Mesendoderm (in vitro differentiated cells): ENCODE measurements around the gene C16orf78.
"Not testable (repeated sequence)": the region's sequence is repeated elsewhere in the genome, so short reads cannot be mapped to it uniquely, and the experiment has no call there.

Experiments
- DNase-seq: peaks from one replicate; pipeline ENCODE4 v3.0.0; 2013
- H2AK5ac ChIP-seq: 2 replicates; pipeline ENCODE4 v1.6.1; 2013; ENCODE audit warnings: low read length, inconsistent platforms
- H2BK120ac ChIP-seq: 2 replicates; pipeline ENCODE4 v1.6.1; 2013; ENCODE audit warnings: low read depth, mild to moderate bottlenecking, low read length, moderate library complexity, mixed read lengths
- H2BK15ac ChIP-seq: replicated peaks from 2 replicates; pipeline ENCODE4 v1.6.1; 2013; ENCODE audit warnings: low read depth, mild to moderate bottlenecking, moderate library complexity
- H2BK5ac ChIP-seq: 2 replicates; pipeline ENCODE4 v1.6.1; 2013; ENCODE audit warnings: low read length, inconsistent platforms
- H3K18ac ChIP-seq: 2 replicates; pipeline ENCODE4 v1.6.1; 2013; ENCODE audit warnings: mild to moderate bottlenecking, low read length, mixed read lengths
- H3K23ac ChIP-seq: one replicate; pipeline ENCODE4 v1.6.1; 2013; ENCODE audit warnings: low read length
- H3K27ac ChIP-seq: 2 replicates; pipeline ENCODE4 v1.5.1; 2013; ENCODE audit warnings: low read depth, mild to moderate bottlenecking, inconsistent platforms, low read length, moderate library complexity
- H3K27me3 ChIP-seq: 2 replicates; pipeline ENCODE4 v1.6.1; 2013; ENCODE audit warnings: low read length, control low read depth, mild to moderate bottlenecking, inconsistent platforms; ENCODE audit not compliant: insufficient read depth, poor library complexity
- H3K36me3 ChIP-seq: 2 replicates; pipeline ENCODE4 v1.6.1; 2013; ENCODE audit warnings: low read length, inconsistent platforms; ENCODE audit not compliant: control insufficient read depth, insufficient read depth
- H3K4ac ChIP-seq: one replicate; pipeline ENCODE4 v1.6.1; 2013; ENCODE audit warnings: low read depth, mild to moderate bottlenecking, low read length, moderate library complexity
- H3K4me1 ChIP-seq: 2 replicates; pipeline ENCODE4 v1.6.1; 2013; ENCODE audit warnings: low read depth, low read length, inconsistent platforms; ENCODE audit not compliant: control insufficient read depth
- H3K4me2 ChIP-seq: 2 replicates; pipeline ENCODE4 v1.6.1; 2013; ENCODE audit warnings: low read length
- H3K4me3 ChIP-seq: 2 replicates; pipeline ENCODE4 v1.5.1; 2013; ENCODE audit warnings: mild to moderate bottlenecking, low read length
- H3K56ac ChIP-seq: one replicate; pipeline ENCODE4 v1.6.1; 2013; ENCODE audit warnings: low read length
- H3K79me1 ChIP-seq: 2 replicates; pipeline ENCODE4 v1.6.1; 2013; ENCODE audit warnings: low read length, inconsistent platforms
- H3K79me2 ChIP-seq: 2 replicates; pipeline ENCODE4 v1.6.1; 2013; ENCODE audit warnings: mild to moderate bottlenecking, low read length; ENCODE audit not compliant: control insufficient read depth, insufficient read depth
- H3K9ac ChIP-seq: 2 replicates; pipeline ENCODE4 v1.6.1; 2013; ENCODE audit warnings: low read length, inconsistent platforms
- H4K5ac ChIP-seq: one replicate; pipeline ENCODE4 v1.6.1; 2013; ENCODE audit warnings: low read length
- H4K8ac ChIP-seq: one replicate; pipeline ENCODE4 v1.6.1; 2013; ENCODE audit warnings: low read depth, mild to moderate bottlenecking, control low read depth, low read length, moderate library complexity
- WGBS: extraction: QIAGEN DNeasy Blood & Tissue Kit; methylation state at CpG from one replicate; pipeline ENCODE4 v1.1.7; 2013; ENCODE audit warnings: low lambda C conversion rate, missing lambda C conversion rate; ENCODE audit not compliant: insufficient coverage; ENCODE audit errors: extremely low coverage; 5-methylcytosine and 5-hydroxymethylcytosine counted together

C16orf78 gene

DNA sequence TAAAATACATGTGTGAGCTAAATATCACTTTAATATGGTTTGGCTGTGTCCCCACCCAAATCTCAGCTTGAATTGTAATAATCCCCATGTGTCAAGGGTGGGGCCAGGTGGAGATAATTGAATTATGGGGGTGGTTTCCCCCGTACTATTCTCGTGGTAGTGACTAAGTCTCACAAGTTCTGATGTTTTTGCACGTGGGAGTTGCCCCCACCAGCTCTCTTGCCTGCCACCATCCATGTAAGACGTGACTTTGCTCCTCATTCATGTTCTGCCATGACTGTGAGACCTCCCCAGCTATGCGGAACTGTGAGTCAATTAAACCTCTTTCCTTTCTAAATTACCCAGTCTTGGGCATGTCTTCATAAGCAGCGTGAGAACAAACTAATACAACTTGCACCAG lies 11.9 kb upstream of the C16orf78 start:
- H2BK120ac ChIP-seq, H3K36me3 ChIP-seq, H3K4ac ChIP-seq, H3K4me2 ChIP-seq, H4K8ac ChIP-seq, H3K27ac ChIP-seq, H3K4me3 ChIP-seq, H3K79me1 ChIP-seq, H3K4me1 ChIP-seq, H4K5ac ChIP-seq, H3K79me2 ChIP-seq, H2BK5ac ChIP-seq, H3K18ac ChIP-seq, H3K23ac ChIP-seq, H2AK5ac ChIP-seq, DNase-seq, H3K56ac ChIP-seq, H3K9ac ChIP-seq, H3K27me3 ChIP-seq, H2BK15ac ChIP-seq: not testable (repeated sequence)
- no CpG with 5 or more reads among the region's 6 CpGs for WGBS

- Histone ChIP-seq H3K23ac (no peak overlapping the region), H2BK15ac (no peak overlapping the region), H3K18ac (no peak overlapping the region), H3K4me3 (no peak overlapping the region), H3K27me3 (no peaks in the 10 kb centered on the region), H2BK5ac (no peak overlapping the region), H3K27ac (no peak overlapping the region), H3K79me1 (no peaks in the 10 kb centered on the region), H3K9ac (no peak overlapping the region), H3K79me2 (no peaks in the 10 kb centered on the region), H4K5ac (no peak overlapping the region), H3K56ac (no peak overlapping the region), H2AK5ac (no peak overlapping the region), H3K4me2 (no peak overlapping the region), H2BK120ac (no peak overlapping the region), H3K4ac (no peak overlapping the region), H3K36me3 (no peaks in the 10 kb centered on the region), H4K8ac (no peak overlapping the region), H3K4me1 (no peaks in the 10 kb centered on the region)
- no CpG with 5 or more reads among the region's 3 CpGs for WGBS
- peak; percentile 75 for DNase-seq
These were observed 11.4 kb upstream of the C16orf78 start for GRCh38 chr16:49362230-49362629.

DNA sequence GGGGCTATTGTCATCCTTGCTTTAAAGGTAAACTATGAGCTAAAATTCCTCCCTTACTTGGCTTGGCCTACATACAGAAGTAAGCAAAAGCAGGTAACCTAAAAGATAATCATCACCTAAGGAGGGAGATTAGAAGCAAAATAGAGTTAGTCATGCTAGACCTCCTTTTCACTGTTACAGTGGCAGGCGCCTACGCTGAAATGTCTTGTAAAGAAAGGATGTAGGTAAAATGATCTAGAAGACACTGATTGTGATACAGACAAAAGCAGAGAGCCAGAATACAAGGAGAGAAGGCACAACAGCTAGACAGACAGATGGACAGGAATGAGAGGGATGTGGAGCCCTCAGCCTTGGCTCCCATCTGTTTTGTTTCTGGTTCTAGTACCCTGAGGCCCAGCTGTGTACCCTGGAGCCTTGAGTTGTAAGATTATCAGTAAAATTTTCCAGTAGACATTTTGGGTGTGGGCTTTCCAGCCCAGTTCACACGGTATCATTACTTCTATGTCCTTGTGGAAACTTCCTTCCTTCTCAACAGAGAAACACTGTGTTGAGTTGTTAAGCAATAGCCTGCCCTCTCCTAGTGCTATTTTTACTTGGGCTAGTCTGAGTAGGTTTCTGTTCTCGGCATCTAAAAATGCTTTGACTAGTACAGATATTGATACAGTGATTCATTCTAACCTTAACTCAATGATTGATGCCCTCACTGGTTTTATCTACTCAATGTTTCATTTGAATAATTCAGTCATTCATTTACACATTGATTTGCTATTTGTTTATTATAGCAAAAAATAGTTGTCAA lies 7.7 kb upstream of the C16orf78 start:
- no peak overlapping the region for H3K4ac ChIP-seq
- no peak overlapping the region for H4K5ac ChIP-seq
- H2AK5ac ChIP-seq: no peak overlapping the region
- no peaks in the 10 kb centered on the region for H3K27me3 ChIP-seq
- H3K18ac ChIP-seq: no peak overlapping the region
- H4K8ac ChIP-seq: no peak overlapping the region
- DNase-seq: no peak
- H3K56ac ChIP-seq: no peak overlapping the region
- no peak overlapping the region for H3K23ac ChIP-seq
- H3K79me2 ChIP-seq: no peaks in the 10 kb centered on the region
- no peak overlapping the region for H3K9ac ChIP-seq
- H3K36me3 ChIP-seq: no peaks in the 10 kb centered on the region
- WGBS: no CpG with 5 or more reads among the region's 4 CpGs
- H3K4me3 ChIP-seq: no peak overlapping the region
- no peaks in the 10 kb centered on the region for H3K4me1 ChIP-seq
- no peak overlapping the region for H2BK120ac ChIP-seq
- no peaks in the 10 kb centered on the region for H3K79me1 ChIP-seq
- no peak overlapping the region for H2BK15ac ChIP-seq
- H3K27ac ChIP-seq: no peak overlapping the region
- no peak overlapping the region for H3K4me2 ChIP-seq
- H2BK5ac ChIP-seq: no peak overlapping the region

DNA sequence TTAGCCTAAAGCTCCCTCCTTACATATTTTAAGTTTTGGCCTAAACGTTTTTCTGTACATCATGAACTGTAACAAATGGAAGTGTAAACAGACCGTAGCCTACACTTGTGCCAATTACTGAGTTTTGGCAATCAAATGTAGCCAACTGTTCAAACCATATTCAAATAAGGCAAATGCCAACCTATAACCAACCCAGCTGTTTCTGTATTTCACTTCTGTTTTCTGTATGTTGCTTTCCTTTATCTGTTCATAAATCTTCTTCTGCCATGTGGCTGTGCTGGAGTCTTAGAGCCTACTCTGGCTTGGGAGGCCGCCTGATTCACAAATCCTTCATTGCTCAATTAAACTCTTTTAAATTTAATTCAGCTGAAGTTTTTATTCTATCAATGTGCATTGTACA lies 6.9 kb upstream of the C16orf78 start:
- DNase-seq: no peak
- Histone ChIP-seq H2BK5ac (no peak overlapping the region), H3K27ac (no peak overlapping the region), H2BK120ac (no peak overlapping the region), H3K18ac (no peak overlapping the region), H3K79me2 (no peaks in the 10 kb centered on the region), H3K4me2 (no peak overlapping the region), H3K9ac (no peak overlapping the region), H3K79me1 (no peaks in the 10 kb centered on the region), H3K27me3 (no peaks in the 10 kb centered on the region), H3K4ac (no peak overlapping the region), H3K23ac (no peak overlapping the region), H2BK15ac (no peak overlapping the region), H3K56ac (no peak overlapping the region), H3K4me3 (no peak overlapping the region), H3K4me1 (no peaks in the 10 kb centered on the region), H3K36me3 (no peaks in the 10 kb centered on the region), H4K5ac (no peak overlapping the region), H2AK5ac (no peak overlapping the region), H4K8ac (no peak overlapping the region)
- no CpG with 5 or more reads among the region's 3 CpGs for WGBS

DNA sequence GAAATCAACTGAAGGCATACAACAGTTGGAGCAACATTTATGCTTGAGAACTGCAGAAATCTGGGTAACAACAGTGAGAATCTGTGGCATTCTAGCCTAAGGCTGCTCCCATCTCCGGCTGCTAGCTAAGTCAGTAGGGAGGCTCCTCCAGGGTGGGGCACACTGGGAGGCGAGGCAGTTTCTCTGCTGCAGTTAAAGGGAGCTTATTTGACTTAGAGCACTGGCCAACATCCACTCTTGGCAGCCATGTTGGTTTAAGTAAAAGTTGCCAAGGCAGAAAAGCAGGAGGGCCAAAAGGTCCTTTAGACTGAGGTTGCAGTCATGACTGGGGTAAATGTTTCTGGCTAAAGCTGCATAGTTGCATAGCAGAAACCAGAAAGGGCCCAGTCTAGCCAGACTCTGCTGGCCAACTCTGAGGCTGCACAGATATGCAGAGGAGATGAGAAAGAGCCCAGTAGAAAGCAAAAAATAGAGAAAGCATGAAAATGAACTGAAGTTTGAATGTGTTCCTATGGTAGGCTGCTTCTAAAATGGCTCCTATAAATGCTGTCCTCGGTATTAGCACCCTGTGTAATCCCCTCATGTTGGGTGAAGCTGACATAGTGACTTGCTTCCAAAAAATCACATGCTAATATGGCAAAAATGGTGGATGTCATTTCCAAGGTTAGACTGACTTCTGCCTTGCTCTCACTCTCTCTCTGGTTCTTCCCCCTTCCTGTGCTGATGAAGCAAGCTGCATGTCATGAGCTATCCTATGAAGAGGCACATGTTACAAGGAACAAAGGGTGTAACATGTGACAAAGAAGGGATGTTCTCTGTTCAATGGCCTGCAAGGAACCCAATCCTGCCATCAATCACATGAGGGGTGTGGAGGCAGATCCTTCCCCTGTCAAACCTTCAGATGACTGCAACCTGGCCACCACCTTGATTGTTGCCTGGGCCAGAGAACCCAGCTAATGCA lies 3.7 kb upstream of the C16orf78 start:
- no peak overlapping the region for H4K8ac ChIP-seq
- H2AK5ac ChIP-seq: no peak overlapping the region
- H3K56ac ChIP-seq: no peak overlapping the region
- no peak overlapping the region for H3K23ac ChIP-seq
- no peak overlapping the region for H3K18ac ChIP-seq
- no peaks in the 10 kb centered on the region for H3K27me3 ChIP-seq
- H2BK15ac ChIP-seq: no peak overlapping the region
- no peak overlapping the region for H3K4me3 ChIP-seq
- H3K4ac ChIP-seq: no peak overlapping the region
- peak; percentile 57 for DNase-seq
- no peak overlapping the region for H3K27ac ChIP-seq
- H3K36me3 ChIP-seq: no peaks in the 10 kb centered on the region
- no CpG with 5 or more reads among the region's 3 CpGs for WGBS
- H2BK120ac ChIP-seq: no peak overlapping the region
- no peak overlapping the region for H4K5ac ChIP-seq
- H3K9ac ChIP-seq: no peak overlapping the region
- no peaks in the 10 kb centered on the region for H3K79me1 ChIP-seq
- no peak overlapping the region for H2BK5ac ChIP-seq
- no peaks in the 10 kb centered on the region for H3K79me2 ChIP-seq
- no peak overlapping the region for H3K4me2 ChIP-seq
- peaks cover 8% of the 10 kb centered on the region for H3K4me1 ChIP-seq
